GM19043 (cell line): Measurements from ENCODE around the gene FOXC2.
"Not testable (repeated sequence)": the region's sequence is repeated elsewhere in the genome, so short reads cannot be mapped to it uniquely, and the experiment has no call there.

Experiments
- ATAC-seq: cut with Tn5 transposase; IDR thresholded peaks from one replicate; pipeline ENCODE4 v1.9.1; 2021; ENCODE audit warnings: low read depth; ENCODE audit not compliant: unreplicated experiment

The FOXC2 gene

DNA sequence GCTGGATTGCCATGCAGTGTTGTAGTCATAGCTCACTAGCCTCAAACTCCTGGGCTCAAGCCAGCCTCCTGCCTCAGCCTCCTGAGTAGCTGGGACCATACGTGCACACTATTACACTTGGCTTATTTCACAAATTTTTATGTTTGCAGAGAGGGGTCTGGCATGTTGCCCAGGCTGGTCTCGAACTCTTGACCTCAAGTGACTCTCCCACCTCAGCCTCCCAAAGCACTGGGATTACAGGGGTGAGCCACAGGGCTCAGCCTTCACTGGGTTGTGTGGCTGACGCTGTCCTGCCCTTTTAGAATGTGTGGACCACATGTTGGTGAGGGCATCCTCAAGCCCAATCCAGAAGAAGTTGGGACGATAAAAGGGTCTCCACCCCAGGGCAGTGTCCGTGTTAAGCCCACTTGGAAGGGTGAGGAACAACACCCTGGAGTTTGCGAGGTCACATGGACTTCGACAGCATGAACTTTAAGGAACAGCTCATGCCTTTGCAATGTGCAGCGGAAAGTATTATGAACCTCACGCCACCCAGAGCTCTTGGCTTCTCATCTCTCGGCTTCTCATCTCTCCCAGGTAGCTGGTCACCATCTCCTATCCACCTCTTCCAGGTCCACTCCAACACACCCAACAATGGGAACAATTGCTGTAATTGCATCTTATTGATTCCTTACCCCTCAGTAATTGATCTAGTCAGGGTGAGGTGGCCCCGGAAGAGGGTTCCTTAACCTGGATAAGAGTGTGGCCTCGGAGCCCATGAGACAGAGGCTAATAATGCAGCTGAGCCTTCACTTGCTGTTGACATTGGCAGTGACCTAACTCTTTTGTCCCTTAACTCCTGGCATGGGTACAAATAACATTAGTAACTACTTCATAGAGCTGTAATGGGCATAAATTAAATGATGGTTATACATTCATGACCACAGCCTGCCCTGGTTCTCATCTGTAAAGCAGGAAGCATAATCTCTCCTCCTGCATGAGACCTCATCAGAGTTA is 18.4 kb downstream of the FOXC2 start:
- ATAC-seq: no peak

- ATAC-seq: no peak
Observed at GRCh38 chr16:86585821-86586611, 19.4 kb downstream of the FOXC2 start.

DNA sequence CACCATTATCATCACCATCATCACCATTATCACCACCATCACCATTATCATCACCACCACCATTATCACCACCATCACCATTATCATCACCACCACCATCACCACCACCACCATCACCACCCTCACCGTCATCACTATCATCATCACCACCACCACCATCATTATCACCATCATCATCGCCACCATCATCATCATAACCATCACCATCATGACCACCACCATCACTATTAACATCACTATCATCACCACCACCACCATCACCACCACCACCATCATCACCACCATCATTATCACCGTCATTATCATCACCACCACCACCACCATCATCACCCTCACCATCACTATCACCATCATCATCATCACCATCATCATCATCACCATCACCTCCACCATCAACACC is 20.9 kb downstream of the FOXC2 start:
- ATAC-seq: no peak

DNA sequence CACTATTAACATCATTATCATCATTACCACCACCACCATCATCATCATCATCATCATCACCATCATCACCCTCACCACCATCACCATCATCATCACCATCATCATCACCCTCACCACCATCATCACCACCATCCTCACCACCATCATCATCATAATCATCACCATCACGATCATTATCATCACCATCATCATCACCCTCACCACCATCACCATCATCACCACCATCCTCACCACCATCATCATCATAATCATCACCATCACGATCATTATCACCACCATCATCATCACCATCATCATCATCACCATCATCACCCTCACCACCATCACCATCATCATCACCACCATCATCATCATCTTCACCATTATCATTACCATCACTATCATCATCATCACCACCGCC is 21.3 kb downstream of the FOXC2 start:
- ATAC-seq: not testable (repeated sequence)

- ATAC-seq: no peak
Observed at GRCh38 chr16:86590501-86591144, 24.0 kb downstream of the FOXC2 start.

DNA sequence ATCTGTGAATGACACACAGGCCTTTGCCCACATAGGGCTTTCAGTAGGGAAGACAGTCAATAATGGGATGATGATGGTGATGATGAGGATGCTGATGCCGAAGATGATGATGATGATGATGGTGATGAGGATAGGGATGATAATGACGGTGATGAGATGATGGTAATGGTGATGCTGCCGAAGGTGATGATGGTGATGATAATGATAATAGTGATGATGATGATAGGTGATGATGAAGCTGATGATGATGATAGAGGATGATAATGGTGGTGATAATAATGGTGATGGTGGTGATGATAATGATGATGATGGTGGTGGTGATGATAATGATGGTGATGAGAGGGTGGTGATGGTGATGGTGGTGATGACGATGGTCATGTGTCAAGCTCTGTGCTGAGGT is 24.6 kb downstream of the FOXC2 start:
- no peak for ATAC-seq

DNA sequence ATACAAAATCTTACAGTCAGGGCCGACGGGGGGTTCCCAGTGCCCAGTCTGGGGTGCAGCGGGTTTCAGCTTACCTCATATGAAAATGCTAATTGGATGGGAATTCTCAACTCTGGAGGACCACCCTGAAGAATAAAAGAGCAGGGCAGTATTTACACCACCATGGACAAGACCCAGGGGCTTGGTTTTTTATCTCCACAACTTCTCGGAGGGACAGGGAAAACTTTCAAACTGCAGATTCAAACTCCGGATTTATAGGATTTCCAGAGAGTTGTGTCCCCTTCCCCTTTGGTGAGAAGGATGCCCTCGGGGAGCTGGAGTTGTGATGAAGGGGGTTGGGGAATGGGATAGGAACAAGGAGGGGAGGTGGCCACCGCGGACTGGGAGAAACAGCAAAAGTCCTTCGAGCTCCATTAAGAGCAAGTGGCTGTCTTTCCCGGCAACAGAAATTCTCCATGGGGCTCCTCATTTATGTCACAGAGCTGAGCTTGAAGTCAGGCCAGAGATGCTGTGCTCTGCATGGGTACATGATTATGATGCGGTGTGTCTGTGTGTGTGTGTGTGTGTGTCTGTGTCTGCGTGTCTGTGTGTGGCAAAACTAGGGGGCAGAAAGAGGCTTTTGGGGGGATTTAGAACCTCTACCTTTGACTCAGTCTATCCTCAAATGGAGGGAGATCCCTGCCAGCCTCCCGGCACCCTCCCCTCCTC is 27.4 kb downstream of the FOXC2 start:
- no peak for ATAC-seq

DNA sequence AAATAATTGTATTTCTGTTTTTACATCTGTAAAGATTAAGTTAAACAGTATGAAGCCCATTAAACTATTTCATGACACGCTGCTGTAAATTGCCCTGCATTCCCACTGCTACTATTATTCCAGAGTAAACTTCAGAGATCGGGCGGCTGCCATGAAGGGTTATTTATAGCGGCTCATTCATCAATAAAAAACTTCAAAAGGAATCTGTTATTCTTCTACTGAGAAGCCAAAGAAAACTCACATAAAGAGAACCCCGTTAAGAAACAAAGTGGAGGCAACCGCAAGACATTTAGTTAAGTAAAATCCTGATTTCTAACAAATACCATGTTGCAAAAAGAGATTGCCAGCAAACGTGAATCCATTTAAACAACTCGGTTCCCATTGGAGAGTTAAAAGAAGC is 28.1 kb downstream of the FOXC2 start:
- ATAC-seq: no peak

DNA sequence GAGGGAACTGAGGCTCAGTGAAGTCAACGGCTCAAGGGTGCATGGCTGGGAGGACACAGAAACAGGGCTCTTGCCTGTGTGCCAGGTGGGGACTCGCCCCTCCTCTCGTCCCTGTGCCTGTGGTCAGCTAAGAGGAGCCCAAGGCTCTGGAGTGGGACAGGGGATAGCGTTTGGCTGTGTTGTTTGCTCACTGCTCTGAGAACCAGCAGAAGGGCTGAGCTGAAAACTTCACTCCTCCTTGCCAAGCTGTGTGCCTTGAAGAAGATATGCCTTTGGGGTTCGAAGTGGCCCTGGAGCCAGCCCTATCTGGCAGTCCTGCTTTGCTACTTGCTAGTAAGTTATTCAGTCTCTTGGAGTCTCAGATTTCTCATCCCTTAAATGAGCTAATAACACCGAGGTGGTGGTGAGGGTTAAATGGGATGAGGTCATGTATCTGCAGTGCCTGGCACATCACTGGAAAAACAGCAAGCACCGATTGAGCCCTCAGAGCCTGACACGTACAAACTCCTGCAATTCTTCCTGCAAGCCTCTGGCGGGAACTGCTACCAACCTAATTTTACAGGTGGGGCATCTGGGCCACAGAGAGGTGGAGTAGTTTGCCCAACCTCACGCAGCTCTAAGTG is 29.5 kb downstream of the FOXC2 start:
- no peak for ATAC-seq

GRCh38 chr16:86597126-86597879 is 30.7 kb downstream of the FOXC2 start:
- ATAC-seq: no peak

DNA sequence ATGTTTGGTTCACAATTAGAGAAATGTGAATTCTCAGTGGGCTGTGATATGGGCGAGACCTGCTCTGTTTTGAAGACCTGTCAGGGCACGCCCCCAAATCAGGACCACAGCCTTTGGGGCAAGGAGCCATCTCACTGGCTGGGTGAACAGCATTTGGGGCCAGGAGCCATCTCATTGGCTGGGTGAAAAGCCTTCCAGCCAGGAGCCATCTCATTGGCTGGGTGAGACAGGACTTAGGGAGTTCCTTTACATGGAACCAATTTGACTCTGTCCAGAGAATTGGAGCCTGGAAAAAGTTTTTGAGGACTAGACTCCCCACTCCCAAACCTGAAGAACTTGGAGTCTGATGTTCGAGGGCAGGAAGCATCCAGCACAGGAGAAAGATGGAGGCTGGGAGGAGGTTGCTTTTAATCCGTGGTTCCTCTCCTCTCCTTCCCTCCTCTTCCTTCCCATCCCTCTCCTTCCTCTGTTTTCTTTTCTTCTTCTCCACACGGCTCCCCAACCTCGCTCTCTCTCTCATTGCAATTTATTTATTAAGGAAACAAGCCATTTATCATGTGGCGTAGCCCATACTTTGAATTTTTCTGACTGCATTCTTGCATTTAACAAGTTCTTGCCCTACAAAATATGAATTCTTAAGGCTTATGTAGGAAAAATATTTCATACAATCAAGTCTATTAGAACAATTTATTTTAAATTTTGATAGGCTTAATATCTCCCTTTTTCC is 31.4 kb downstream of the FOXC2 start:
- no peak for ATAC-seq

DNA sequence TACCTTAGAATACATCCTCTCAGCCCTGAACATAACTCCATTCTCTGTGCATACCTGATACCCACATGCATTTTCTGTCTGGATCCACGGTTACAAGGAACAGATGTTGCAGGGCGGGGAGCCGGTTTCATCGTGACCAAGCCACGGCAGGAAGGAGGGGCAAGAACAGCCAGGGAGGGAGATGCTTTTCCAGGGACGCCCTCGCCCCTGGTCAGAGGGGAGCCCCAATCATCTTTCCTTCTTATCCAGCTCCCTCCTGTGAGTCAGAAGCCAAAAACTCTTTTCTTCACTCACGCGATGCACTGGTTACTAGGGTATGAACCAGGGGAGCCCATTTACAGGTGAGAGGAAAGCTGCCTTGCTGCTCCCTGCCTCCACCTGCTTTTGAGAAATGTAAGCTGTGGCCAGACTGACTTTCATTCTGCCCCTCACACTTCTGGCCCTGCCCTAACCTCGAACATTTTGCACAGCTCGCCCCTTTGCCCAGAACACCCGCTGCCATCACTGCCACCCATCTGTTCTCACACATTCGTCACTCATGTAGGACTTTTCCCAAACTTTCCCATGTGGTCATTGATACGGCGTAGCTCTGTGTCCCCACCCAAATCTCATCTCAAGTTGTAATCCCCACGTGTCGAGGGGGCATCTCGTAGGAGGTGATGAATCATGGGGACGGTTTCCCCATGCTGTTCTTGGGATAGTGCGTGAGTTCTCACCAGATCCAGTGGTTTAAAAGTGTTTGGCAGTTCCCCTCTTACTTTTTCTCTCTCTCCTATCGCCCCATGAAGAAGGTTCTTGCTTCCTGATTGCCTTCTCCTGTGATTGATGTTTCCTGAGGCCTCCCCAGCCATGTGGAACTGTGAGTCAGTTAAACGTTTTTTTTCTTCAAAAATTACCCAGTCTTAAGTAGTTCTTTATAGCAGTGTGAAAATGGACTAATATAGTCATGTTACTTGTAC is 32.3 kb downstream of the FOXC2 start:
- no peak for ATAC-seq

GRCh38 chr16:86601356-86601755 is 34.7 kb downstream of the FOXC2 start:
- ATAC-seq: no peak

DNA sequence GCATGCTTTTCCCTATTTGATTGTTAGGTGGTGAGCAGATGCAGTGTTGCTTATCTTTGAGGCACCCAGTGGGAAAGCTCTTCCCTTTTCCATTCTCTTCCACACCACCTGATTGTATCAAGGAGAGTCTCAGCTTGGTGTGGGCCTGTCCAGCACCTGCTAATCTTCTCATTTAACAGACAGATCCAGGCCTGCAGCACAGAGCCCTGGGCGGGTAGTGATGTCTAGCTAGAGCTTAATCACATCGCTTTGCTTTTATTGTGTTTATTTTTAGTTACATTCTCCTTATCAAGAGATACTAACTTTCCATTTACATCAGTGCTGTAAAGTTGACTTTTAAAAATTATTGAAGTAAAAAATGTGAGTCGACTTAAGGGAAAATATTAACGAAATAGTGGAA is 35.9 kb downstream of the FOXC2 start:
- no peak for ATAC-seq

- peak; percentile 70 for ATAC-seq
Observed at GRCh38 chr16:86604436-86605193, 38.0 kb downstream of the FOXC2 start.

- no peak for ATAC-seq
Observed at GRCh38 chr16:86605950-86606349, 39.3 kb downstream of the FOXC2 start.

DNA sequence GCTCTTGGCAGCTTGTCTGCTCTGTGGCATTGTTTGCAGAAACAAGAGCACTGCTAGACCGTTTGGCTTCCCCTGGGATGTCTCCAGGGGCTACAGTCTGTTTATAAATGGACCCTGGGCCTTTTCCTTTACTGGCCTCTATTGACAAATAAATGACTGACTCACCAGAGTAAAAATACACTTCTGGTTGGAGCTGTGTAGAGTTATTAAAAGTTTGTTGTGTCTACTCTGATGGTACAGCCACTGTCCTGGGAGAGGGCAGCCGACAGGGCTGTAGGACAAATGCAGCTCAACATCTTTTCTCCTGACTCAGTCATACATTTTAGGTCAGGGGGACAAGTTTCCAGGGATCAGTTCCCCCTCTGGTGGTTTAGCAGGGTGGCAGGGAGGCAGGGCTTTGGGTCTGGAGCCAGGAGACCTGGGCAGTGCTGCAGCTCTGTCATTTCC is 41.7 kb downstream of the FOXC2 start:
- no peak for ATAC-seq
